ENCODE results near the gene HOXC9. TPM values are rescaled to one million over a fixed set of nuclear protein-coding genes. Genes with fewer than 3 reads are reported as not detected.

The HOXC9 gene
- total RNA-seq, 1 donor from 2014 or later = not detected

- peaks cover 2% of the 10 kb centered on the region for H3K36me3 Mint-ChIP-seq (ENCODE audit: low read depth)
- H3K9me3 Mint-ChIP-seq = no peaks in the 10 kb centered on the region
- DNase-seq = no peak
- peak overlapping the region; percentile 56 for H3K4me3 Mint-ChIP-seq
- peaks cover 22% of the 10 kb centered on the region for H3K4me1 Mint-ChIP-seq
- peaks cover 91% of the 10 kb centered on the region for H3K27me3 Mint-ChIP-seq
- intact Hi-C loops (cut with micrococcal nuclease) = loop anchor here (5.0 kb wide), 3 partner anchors 55 to 125 kb away; partner anchors contain the start of gene HOXC12
- H3K27ac Mint-ChIP-seq = peak overlapping the region; percentile 56
Observed at GRCh38 chr12:54052438-54053002, 52.6 kb downstream of the HOXC9 start.

Other genes starting within 250 kb of the HOXC9 start
- not detected in 2 replicates for gene CISTR, start 248.2 kb upstream of the HOXC9 start, total RNA-seq
- gene HOXC13, start 61.3 kb upstream of the HOXC9 start, total RNA-seq = not detected in 2 replicates
- gene HOXC12, start 45.3 kb upstream of the HOXC9 start, total RNA-seq = not detected in 2 replicates
- gene HOXC11, start 27.0 kb upstream of the HOXC9 start, total RNA-seq = not detected in 2 replicates
- not detected in 2 replicates for gene HOTAIR, start 25.2 kb upstream of the HOXC9 start, total RNA-seq
- gene HOXC10, start 15.0 kb upstream of the HOXC9 start, total RNA-seq = not detected in 2 replicates
- not detected in 2 replicates for gene HOXC8, start 8.8 kb downstream of the HOXC9 start, total RNA-seq
- gene HOXC6, start 28.3 kb downstream of the HOXC9 start, total RNA-seq = not detected in 2 replicates
- gene HOXC5, start 32.9 kb downstream of the HOXC9 start, total RNA-seq = not detected in 2 replicates
- not detected in 2 replicates for gene HOXC4, start 53.7 kb downstream of the HOXC9 start, total RNA-seq
- gene SMUG1, start 188.8 kb downstream of the HOXC9 start, total RNA-seq = 28.2 and 28.8 TPM in 2 replicates